Neutrophil (primary cell): ENCODE measurements around the gene MET.
"Not testable (repeated sequence)": the region's sequence is repeated elsewhere in the genome, so short reads cannot be mapped to it uniquely, and the experiment has no call there.

Experiments used
- H3K27ac ChIP-seq: fragments of 200-600 bp; sonication (generic); 2 replicates; pipeline ENCODE4 v1.5.1; 2016; ENCODE audit warnings: mild to moderate bottlenecking, moderate library complexity
- H3K27me3 ChIP-seq: fragments of 200-600 bp; sonication (generic); 2 replicates; pipeline ENCODE4 v1.6.0; 2016; ENCODE audit warnings: mild to moderate bottlenecking
- H3K36me3 ChIP-seq: fragments of 200-600 bp; sonication (generic); 2 replicates; pipeline ENCODE4 v1.5.1; 2017
- H3K4me1 ChIP-seq, 2 experiments: fragments of 200-600 bp in 1 of 2; sonication (generic) in 1 of 2; 1 replicate in 1 of 2; 2 replicates in 1 of 2; pipeline versions ENCODE4 v1.5.1 to v1.6.1; 2013 to 2016; ENCODE audit warnings: low read depth in 1 of 2, low read length in 1 of 2, mild to moderate bottlenecking in 1 of 2, moderate library complexity in 1 of 2; ENCODE audit not compliant: control insufficient read depth in 1 of 2, insufficient read depth in 1 of 2
- H3K4me3 ChIP-seq, 2 experiments: fragments of 200-600 bp in 1 of 2; sonication (generic) in 1 of 2; 1 replicate in 1 of 2; 2 replicates in 1 of 2; pipeline ENCODE4 v1.5.1; 2013 to 2016; ENCODE audit warnings: low read depth in 1 of 2, low read length in 1 of 2, mild to moderate bottlenecking in 1 of 2, moderate library complexity in 1 of 2
- H3K9me3 ChIP-seq: fragments of 200-600 bp; sonication (generic); 2 replicates; pipeline ENCODE4 v1.5.1; 2016
- TF ChIP-seq, protein P1 (sequence below): fragments of 200-600 bp; sonication (generic); IDR thresholded peaks from 2 replicates; pipeline ENCODE4 v1.5.1; 2016; ENCODE audit warnings: antibody characterized with exemption

The MET gene

DNA sequence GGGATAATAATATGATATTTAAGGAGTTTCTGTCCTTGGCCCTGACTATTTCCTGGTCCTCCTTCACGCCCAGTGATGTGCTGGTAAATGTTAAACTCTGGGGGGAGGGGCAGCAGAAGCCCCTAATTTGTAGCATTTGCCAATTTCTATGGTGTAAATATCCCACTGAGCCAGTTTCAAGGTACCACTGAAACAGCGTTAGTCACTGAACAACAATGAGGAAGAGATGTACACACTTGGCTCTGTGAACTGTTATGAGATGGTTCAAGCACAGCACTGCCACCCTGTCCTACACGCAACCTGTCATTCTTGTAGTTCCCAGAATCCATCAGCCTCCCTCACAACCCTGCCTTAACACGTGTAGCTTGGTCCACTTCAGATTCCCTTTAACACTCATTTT is 39.8 kb downstream of the MET start:
- TF ChIP-seq, protein P1, sequence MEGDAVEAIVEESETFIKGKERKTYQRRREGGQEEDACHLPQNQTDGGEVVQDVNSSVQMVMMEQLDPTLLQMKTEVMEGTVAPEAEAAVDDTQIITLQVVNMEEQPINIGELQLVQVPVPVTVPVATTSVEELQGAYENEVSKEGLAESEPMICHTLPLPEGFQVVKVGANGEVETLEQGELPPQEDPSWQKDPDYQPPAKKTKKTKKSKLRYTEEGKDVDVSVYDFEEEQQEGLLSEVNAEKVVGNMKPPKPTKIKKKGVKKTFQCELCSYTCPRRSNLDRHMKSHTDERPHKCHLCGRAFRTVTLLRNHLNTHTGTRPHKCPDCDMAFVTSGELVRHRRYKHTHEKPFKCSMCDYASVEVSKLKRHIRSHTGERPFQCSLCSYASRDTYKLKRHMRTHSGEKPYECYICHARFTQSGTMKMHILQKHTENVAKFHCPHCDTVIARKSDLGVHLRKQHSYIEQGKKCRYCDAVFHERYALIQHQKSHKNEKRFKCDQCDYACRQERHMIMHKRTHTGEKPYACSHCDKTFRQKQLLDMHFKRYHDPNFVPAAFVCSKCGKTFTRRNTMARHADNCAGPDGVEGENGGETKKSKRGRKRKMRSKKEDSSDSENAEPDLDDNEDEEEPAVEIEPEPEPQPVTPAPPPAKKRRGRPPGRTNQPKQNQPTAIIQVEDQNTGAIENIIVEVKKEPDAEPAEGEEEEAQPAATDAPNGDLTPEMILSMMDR: no peak
- no peak overlapping the region for H3K27ac ChIP-seq
- no peaks in the 10 kb centered on the region for H3K4me1 ChIP-seq

DNA sequence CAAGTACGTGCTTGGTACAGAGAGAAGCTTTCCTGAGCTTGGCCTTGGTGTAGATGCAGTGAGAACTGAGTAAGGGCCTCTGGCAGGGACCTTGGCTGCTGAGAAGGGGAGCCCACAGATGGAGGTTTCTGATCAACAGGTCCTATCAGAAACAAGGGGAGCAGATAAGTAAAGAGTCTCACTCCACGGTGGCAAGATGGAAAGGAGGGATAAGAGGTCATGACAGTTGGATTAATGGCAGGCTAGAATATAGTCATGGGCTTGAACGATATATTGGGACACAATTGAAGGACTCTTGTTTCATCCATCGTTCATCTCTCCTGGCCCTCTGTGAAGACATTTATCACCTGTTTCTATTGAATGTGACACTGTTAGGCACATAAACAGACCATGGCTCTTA is 41.5 kb downstream of the MET start:
- H3K4me1 ChIP-seq: no peaks in the 10 kb centered on the region

More for the DNA sequence above, 39.8 kb downstream of the MET start:
- Histone ChIP-seq H3K27me3 (no peaks in the 10 kb centered on the region), H3K36me3 (no peaks in the 10 kb centered on the region), H3K4me3 (no peak overlapping the region), H3K9me3 (no peaks in the 10 kb centered on the region)

DNA sequence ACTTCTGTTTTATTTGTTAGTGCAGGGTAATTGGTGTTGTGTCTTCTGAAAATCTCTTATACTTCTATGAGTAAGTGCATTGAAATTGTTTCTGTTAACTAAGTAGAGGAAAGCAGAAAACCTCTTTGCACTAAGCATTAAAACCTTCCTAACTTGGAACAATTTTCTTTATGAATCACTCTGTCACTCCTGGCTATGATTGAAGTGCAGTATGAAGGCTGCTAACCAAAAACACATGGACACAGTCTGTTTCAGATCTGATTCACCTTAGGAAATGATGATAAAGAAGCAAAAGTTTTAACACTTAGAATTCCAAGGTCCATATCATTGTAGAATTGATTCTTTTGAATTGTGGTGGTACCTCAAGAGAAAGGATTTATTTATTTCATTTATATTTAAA is 41.9 kb downstream of the MET start:
- no peak overlapping the region for H3K4me3 ChIP-seq
- H3K27me3 ChIP-seq: no peaks in the 10 kb centered on the region
- no peaks in the 10 kb centered on the region for H3K4me1 ChIP-seq
- H3K36me3 ChIP-seq: no peaks in the 10 kb centered on the region
- TF ChIP-seq, protein P1: no peak
- H3K27ac ChIP-seq: no peak overlapping the region
- no peaks in the 10 kb centered on the region for H3K9me3 ChIP-seq

More for the DNA sequence above, 41.5 kb downstream of the MET start:
- TF ChIP-seq, protein P1: no peak
- Histone ChIP-seq H3K27ac (no peak overlapping the region), H3K4me3 (no peak overlapping the region), H3K36me3 (no peaks in the 10 kb centered on the region), H3K9me3 (no peaks in the 10 kb centered on the region), H3K27me3 (no peaks in the 10 kb centered on the region)

DNA sequence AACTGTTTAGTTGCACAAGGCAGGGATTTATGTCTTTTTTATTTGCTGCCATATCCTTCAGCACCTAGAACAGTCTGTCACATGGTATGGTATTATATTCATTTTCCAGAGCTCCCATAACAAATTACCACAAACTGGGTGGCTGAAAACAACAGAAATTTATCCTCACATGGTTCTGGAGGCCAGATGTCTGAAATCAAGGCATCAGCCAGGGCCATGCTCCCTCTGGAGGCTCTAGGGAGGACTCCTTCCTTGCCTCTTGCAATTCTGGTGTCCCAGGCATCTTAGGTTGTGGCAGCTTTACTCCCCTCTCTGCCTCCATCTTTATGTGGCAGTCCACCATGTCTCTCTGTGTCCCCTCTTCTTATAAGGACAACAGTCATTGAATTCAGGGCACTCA is 43.1 kb downstream of the MET start:
- Histone ChIP-seq H3K4me1 (no peaks in the 10 kb centered on the region), H3K36me3 (no peaks in the 10 kb centered on the region)

DNA sequence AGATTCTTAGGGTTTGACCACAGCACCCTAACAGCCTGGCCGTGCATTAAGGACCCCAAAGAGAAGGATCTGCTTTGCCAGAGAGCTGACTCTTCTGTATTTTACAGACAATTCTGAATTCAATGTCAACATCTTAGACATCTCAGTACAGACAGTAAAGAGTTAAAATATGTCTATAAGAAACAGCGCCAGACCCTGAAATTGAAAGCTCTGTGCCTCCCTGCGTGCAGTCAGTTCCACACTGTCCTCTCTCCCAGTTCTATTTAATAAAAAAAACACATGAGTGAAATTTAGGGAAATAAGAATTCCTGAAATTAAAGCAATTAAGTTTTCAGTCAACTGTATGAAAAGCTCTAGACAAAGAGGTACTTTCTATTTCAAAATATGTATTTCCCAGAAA is 45.1 kb downstream of the MET start:
- TF ChIP-seq, protein P1: no peak
- Histone ChIP-seq H3K4me1 (no peaks in the 10 kb centered on the region), H3K36me3 (no peaks in the 10 kb centered on the region), H3K27ac (no peak overlapping the region), H3K9me3 (no peaks in the 10 kb centered on the region), H3K4me3 (no peak overlapping the region), H3K27me3 (no peaks in the 10 kb centered on the region)

More for the DNA sequence above, 43.1 kb downstream of the MET start:
- TF ChIP-seq, protein P1: no peak
- Histone ChIP-seq H3K4me3 (no peak overlapping the region), H3K27ac (no peak overlapping the region), H3K9me3 (no peaks in the 10 kb centered on the region), H3K27me3 (no peaks in the 10 kb centered on the region)

DNA sequence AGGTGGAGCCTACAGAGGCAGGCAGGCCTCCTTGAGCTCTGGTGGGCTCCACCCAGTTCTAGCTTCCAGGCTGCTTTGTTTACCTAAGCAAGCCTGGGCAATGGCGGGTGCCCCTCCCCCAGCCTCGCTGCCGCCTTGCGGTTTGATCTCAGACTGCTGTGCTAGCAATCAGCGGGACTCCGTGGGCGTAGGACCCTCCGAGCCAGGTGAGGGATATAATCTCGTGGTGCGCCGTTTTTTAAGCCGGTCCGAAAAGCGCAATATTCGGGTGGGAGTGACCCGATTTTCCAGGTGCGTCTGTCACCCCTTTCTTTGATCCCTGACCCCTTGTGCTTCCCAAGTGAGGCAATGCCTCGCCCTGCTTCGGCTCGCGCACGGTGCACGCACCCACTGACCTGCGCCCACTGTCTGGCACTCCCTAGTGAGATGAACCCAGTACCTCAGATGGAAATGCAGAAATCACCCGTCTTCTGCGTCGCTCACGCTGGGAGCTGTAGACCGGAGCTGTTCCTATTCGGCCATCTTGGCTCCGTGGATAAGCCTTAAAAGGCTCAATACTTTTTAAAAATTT is 52.0 kb downstream of the MET start:
- not testable (repeated sequence) for H3K27me3 ChIP-seq, H3K9me3 ChIP-seq, H3K27ac ChIP-seq, H3K4me1 ChIP-seq, H3K36me3 ChIP-seq, H3K4me3 ChIP-seq
